ENCODE data around the gene ILK.

GRCh38 chr11:6608011-6608410 is 4.4 kb downstream of the ILK start:
- TF ChIP-seq CTCF (IDR thresholded peaks at IDR 0.05) (no peak), POLR2A (IDR thresholded peaks at IDR 0.05) (no peak)

Measured in testis (tissue), 2 donors.